Panc1 (cell line): ENCODE results near the gene ABHD18. TPM values are rescaled to one million over a fixed set of nuclear protein-coding genes. Genes with fewer than 3 reads are reported as not detected.

Experiments used
- ATAC-seq: fragments of 200-7000 bp; cut with Tn5 transposase; 2 replicates; pipeline ENCODE4 v1.9.1; 2020; ENCODE audit warnings: mild to moderate bottlenecking, moderate library complexity
- BruUV-seq: library from RNA; stranded (reverse); fragments of 400-500 nt; replicated peaks from 2 replicates; lab custom pipeline; 2021; lab: Mats Ljungman, UMichigan
- CTCF ChIA-PET: fragments of 300-600 bp; sonication (Branson Sonifier 250); formaldehyde crosslinking; loops from one replicate; lab custom pipeline; 2022; ENCODE audit warnings: antibody characterized with exemption; lab: Charles Lee
- POLR2A ChIA-PET: fragments of 300-600 bp; sonication (Branson Sonifier 250); formaldehyde crosslinking; loops from one replicate; lab custom pipeline; 2022; ENCODE audit warnings: antibody characterized with exemption; lab: Charles Lee
- DNase-seq: peaks from one replicate; pipeline ENCODE4 v3.0.0-alpha.2; 2010; ENCODE audit warnings: low read depth, low spot score
- H3K27ac ChIP-seq: 2 replicates; pipeline ENCODE4 v1.5.1; 2011; ENCODE audit warnings: mild to moderate bottlenecking, low read length, inconsistent platforms
- H3K27me3 ChIP-seq: fragments of 200-500 bp; sonication (Bioruptor generic); 2 replicates; pipeline ENCODE4 v1.6.0; 2014; ENCODE audit warnings: low read length, inconsistent platforms; ENCODE audit not compliant: control insufficient read depth, insufficient read depth
- H3K36me3 ChIP-seq: fragments of 200-500 bp; sonication (Bioruptor generic); 2 replicates; pipeline ENCODE4 v1.5.1; 2014; ENCODE audit warnings: inconsistent platforms, mild to moderate bottlenecking, low read length, moderate library complexity; ENCODE audit not compliant: control insufficient read depth, insufficient read depth
- H3K4me1 ChIP-seq: 2 replicates; pipeline ENCODE4 v1.5.1; 2011; ENCODE audit warnings: inconsistent platforms, mild to moderate bottlenecking, low read length, moderate library complexity; ENCODE audit not compliant: control insufficient read depth, insufficient read depth
- H3K4me3 ChIP-seq, 2 experiments: 2 replicates each; pipeline ENCODE4 v1.5.1; 2011 to 2012; ENCODE audit warnings: low read depth in 2 of 2, low read length in 2 of 2, mild to moderate bottlenecking in 2 of 2, inconsistent platforms in 1 of 2, moderate library complexity in 1 of 2
- H3K9me3 ChIP-seq: fragments of 200-500 bp; sonication (Bioruptor generic); 2 replicates; pipeline ENCODE4 v1.5.1; 2014; ENCODE audit warnings: low read depth, mild to moderate bottlenecking, inconsistent platforms, low read length, moderate library complexity; ENCODE audit not compliant: control insufficient read depth, insufficient read depth
- POLR2AphosphoS5 ChIP-seq: IDR thresholded peaks from 2 replicates; pipeline ENCODE4 v1.6.1; 2012; ENCODE audit warnings: mild to moderate bottlenecking, low read depth, low read length, moderate library complexity
- REST ChIP-seq, 2 experiments: IDR thresholded peaks; 2 replicates each; pipeline ENCODE4 v1.6.1; 2011 to 2012; ENCODE audit warnings: low read depth in 2 of 2, control low read depth in 1 of 2, low read length in 1 of 2, mild to moderate bottlenecking in 1 of 2, moderate library complexity in 1 of 2; ENCODE audit not compliant: insufficient read depth in 1 of 2
- SIN3A ChIP-seq: IDR thresholded peaks from 2 replicates; pipeline ENCODE4 v1.6.1; 2012; ENCODE audit warnings: low read depth, mild to moderate bottlenecking, low read length, moderate library complexity, borderline replicate concordance; ENCODE audit not compliant: insufficient read depth
- TCF7L2 ChIP-seq: IDR thresholded peaks from 2 replicates; pipeline ENCODE4 v1.6.1; 2011; ENCODE audit warnings: mild to moderate bottlenecking, low read depth, low read length, inconsistent platforms
- in situ Hi-C: cut with HindIII; loops from 2 replicates; pipeline ENCODE4 v1.10.0; 2016; ENCODE audit warnings: low sequenced_read_pairs, low pct_unique_long_range_greater_than_20kb
- intact Hi-C: fragments of 100-400 bp; cut with micrococcal nuclease; formaldehyde crosslinking; loops from one replicate; pipeline ENCODE4 v1.10.0; 2022; ENCODE audit not compliant: unreplicated experiment
- total RNA-seq: library from RNA; stranded (reverse); gene quantifications from one replicate; pipeline ENCODE4 v1.2.1, GENCODE V29; 2021; ENCODE audit not compliant: unreplicated experiment
- TF ChIP-seq, protein P1 (sequence below): fragments of 450-650 bp; IDR thresholded peaks from 2 replicates; pipeline ENCODE4 v1.5.1; 2017; ENCODE audit warnings: mild to moderate bottlenecking

The ABHD18 gene
- total RNA-seq, 1 experiment from 2014 or later: 7.4 TPM

- no peak for DNase-seq
- Histone ChIP-seq H3K27me3 (no peaks in the 10 kb centered on the region), H3K27ac (no peak overlapping the region), H3K4me3 (no peak overlapping the region), H3K36me3 (no peaks in the 10 kb centered on the region; the same call in 1 of the 2 replicates), H3K4me1 (no peaks in the 10 kb centered on the region), H3K9me3 (no peaks in the 10 kb centered on the region)
- TF ChIP-seq POLR2AphosphoS5: no peak
- no peak for TF ChIP-seq SIN3A
- TF ChIP-seq, protein P1, sequence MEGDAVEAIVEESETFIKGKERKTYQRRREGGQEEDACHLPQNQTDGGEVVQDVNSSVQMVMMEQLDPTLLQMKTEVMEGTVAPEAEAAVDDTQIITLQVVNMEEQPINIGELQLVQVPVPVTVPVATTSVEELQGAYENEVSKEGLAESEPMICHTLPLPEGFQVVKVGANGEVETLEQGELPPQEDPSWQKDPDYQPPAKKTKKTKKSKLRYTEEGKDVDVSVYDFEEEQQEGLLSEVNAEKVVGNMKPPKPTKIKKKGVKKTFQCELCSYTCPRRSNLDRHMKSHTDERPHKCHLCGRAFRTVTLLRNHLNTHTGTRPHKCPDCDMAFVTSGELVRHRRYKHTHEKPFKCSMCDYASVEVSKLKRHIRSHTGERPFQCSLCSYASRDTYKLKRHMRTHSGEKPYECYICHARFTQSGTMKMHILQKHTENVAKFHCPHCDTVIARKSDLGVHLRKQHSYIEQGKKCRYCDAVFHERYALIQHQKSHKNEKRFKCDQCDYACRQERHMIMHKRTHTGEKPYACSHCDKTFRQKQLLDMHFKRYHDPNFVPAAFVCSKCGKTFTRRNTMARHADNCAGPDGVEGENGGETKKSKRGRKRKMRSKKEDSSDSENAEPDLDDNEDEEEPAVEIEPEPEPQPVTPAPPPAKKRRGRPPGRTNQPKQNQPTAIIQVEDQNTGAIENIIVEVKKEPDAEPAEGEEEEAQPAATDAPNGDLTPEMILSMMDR: no peak
- TF ChIP-seq REST (IDR thresholded peaks at IDR 0.05; ENCODE audit: insufficient read depth in 1 of 2, low read depth in 2 of 2, low read length in 1 of 2): no peak
- TF ChIP-seq TCF7L2: no peak
- no TSS peak for BruUV-seq
- no peak for ATAC-seq
- intact Hi-C loops: no loop called here
- ChIA-PET CTCF (no interaction called here), POLR2A (no interaction called here)
- in situ Hi-C loops: no loop called here
These were observed 48.1 kb upstream of the ABHD18 start for GRCh38 chr4:127917151-127917550.

GRCh38 chr4:127920521-127920920 lies 44.7 kb upstream of the ABHD18 start:
- in situ Hi-C loops: no loop called here
- no peak for TF ChIP-seq REST (IDR thresholded peaks at IDR 0.05; ENCODE audit: insufficient read depth in 1 of 2, low read depth in 2 of 2, low read length in 1 of 2)
- TF ChIP-seq POLR2AphosphoS5: no peak
- no peak for TF ChIP-seq SIN3A
- TF ChIP-seq TCF7L2: no peak
- TF ChIP-seq, protein P1: no peak
- POLR2A ChIA-PET: no interaction called here
- Histone ChIP-seq H3K27ac (no peak overlapping the region), H3K27me3 (no peaks in the 10 kb centered on the region), H3K36me3 (no peaks in the 10 kb centered on the region; the same call in 1 of the 2 replicates), H3K9me3 (no peaks in the 10 kb centered on the region), H3K4me1 (no peaks in the 10 kb centered on the region), H3K4me3 (no peak overlapping the region)
- BruUV-seq: no TSS peak
- intact Hi-C loops: no loop called here
- CTCF ChIA-PET: no interaction called here
- DNase-seq: no peak
- no peak for ATAC-seq
